HCT116 (cell line): ENCODE data around the gene EP400. TPM values are rescaled to one million over a fixed set of nuclear protein-coding genes. Genes with fewer than 3 reads are reported as not detected.

ENCODE experiments used
- ATAC-seq: fragments of 200-7000 bp; cut with Tn5 transposase; 2 replicates; pipeline ENCODE4 v1.9.1; 2020; ENCODE audit warnings: mild to moderate bottlenecking, moderate library complexity
- BruUV-seq: library from RNA; stranded (reverse); fragments of 400-500 nt; replicated peaks from 2 replicates; lab custom pipeline; 2021; lab: Mats Ljungman, UMichigan
- CTCF ChIA-PET: fragments of 300-600 bp; sonication (Branson Sonifier 250); formaldehyde crosslinking; loops from one replicate; lab custom pipeline; 2021; ENCODE audit warnings: antibody characterized with exemption; lab: Charles Lee
- POLR2A ChIA-PET: fragments of 300-600, 350-600 bp; sonication (Branson Sonifier 250); formaldehyde crosslinking; loops from one replicate; lab custom pipeline; 2021; ENCODE audit warnings: antibody characterized with exemption; lab: Charles Lee
- RAD21 ChIA-PET, 2 experiments: fragments of 300-600 bp; sonication (Branson Sonifier 250); formaldehyde crosslinking; loops; one replicate each; lab custom pipeline; 2023; ENCODE audit warnings: low total read pairs in 2 of 2; ENCODE audit not compliant: uncharacterized antibody in 2 of 2, unreplicated experiment in 2 of 2, low non-redundant PET in 1 of 2; lab: Charles Lee
- DNase-seq: peaks from one replicate; pipeline ENCODE4 v3.0.0-alpha.2; 2010; ENCODE audit warnings: low read depth, low spot score
- H2AFZ ChIP-seq: fragments of 200-600 bp; shearing (Covaris generic), sonication (generic); 2 replicates; pipeline ENCODE4 v1.6.1; 2017; ENCODE audit warnings: low read depth, mixed run types, mixed read lengths, antibody characterized with exemption, low read length; ENCODE audit not compliant: poor library complexity, severe bottlenecking
- H3K27ac ChIP-seq: 2 replicates; pipeline ENCODE4 v1.5.1; 2012; ENCODE audit warnings: low read depth, low read length
- H3K27me3 ChIP-seq: fragments of 200-600 bp; sonication (generic); 2 replicates; pipeline ENCODE4 v1.6.1; 2016; ENCODE audit warnings: mixed run types, low read length, mixed read lengths; ENCODE audit not compliant: insufficient read depth
- H3K36me3 ChIP-seq, 2 experiments: fragments of 200-500 bp in 1 of 2; fragments of 200-600 bp in 1 of 2; sonication (Bioruptor generic) in 1 of 2; sonication (generic) in 1 of 2; 2 replicates each; pipeline versions ENCODE4 v1.5.1 to v1.6.1; 2014 to 2016; ENCODE audit warnings: low read length in 2 of 2, inconsistent platforms in 1 of 2, mixed read lengths in 1 of 2, mixed run types in 1 of 2; ENCODE audit not compliant: insufficient read depth in 2 of 2, control insufficient read depth in 1 of 2
- H3K4me1 ChIP-seq, 2 experiments: fragments of 200-600 bp in 1 of 2; sonication (generic) in 1 of 2; 2 replicates each; pipeline versions ENCODE4 v1.5.1 to v1.6.1; 2012 to 2017; ENCODE audit warnings: low read length in 2 of 2, inconsistent platforms in 1 of 2, mild to moderate bottlenecking in 1 of 2, mixed read lengths in 1 of 2, mixed run types in 1 of 2, moderate library complexity in 1 of 2; ENCODE audit not compliant: insufficient read depth in 2 of 2, control insufficient read depth in 1 of 2
- H3K4me2 ChIP-seq: fragments of 200-600 bp; sonication (generic); 2 replicates; pipeline ENCODE4 v1.6.1; 2017; ENCODE audit warnings: mixed run types, low read length, mixed read lengths
- H3K4me3 ChIP-seq, 2 experiments: fragments of 200-600 bp in 1 of 2; sonication (generic) in 1 of 2; replicated peaks in 1 of 2; 2 replicates each; pipeline ENCODE4 v1.5.1; 2011 to 2016; ENCODE audit warnings: low read length in 2 of 2, control low read depth in 1 of 2, low read depth in 1 of 2, mild to moderate bottlenecking in 1 of 2, mixed read lengths in 1 of 2, mixed run types in 1 of 2
- H3K79me2 ChIP-seq: fragments of 200-600 bp; sonication (generic); 2 replicates; pipeline ENCODE4 v1.6.1; 2017; ENCODE audit warnings: mild to moderate bottlenecking, mixed run types, low read length, moderate library complexity, mixed read lengths; ENCODE audit not compliant: insufficient read depth
- H3K9ac ChIP-seq: fragments of 200-600 bp; sonication (generic); 2 replicates; pipeline ENCODE4 v1.6.1; 2016; ENCODE audit warnings: low read length, mixed read lengths
- H3K9me2 ChIP-seq: fragments of 200-600 bp; sonication (generic), shearing (Covaris generic); 2 replicates; pipeline ENCODE4 v1.6.1; 2017; ENCODE audit warnings: mixed run types, mild to moderate bottlenecking, moderate library complexity; ENCODE audit not compliant: insufficient read depth
- H3K9me3 ChIP-seq, 2 experiments: fragments of 200-500 bp in 1 of 2; fragments of 200-600 bp in 1 of 2; sonication (Bioruptor generic) in 1 of 2; sonication (generic) in 1 of 2; 2 replicates each; pipeline ENCODE4 v1.6.1; 2014 to 2017; ENCODE audit warnings: low read length in 2 of 2, mixed read lengths in 2 of 2, inconsistent platforms in 1 of 2, low read depth in 1 of 2, mild to moderate bottlenecking in 1 of 2, mixed run types in 1 of 2, moderate library complexity in 1 of 2; ENCODE audit not compliant: control insufficient read depth in 1 of 2, insufficient read depth in 1 of 2
- H4K20me1 ChIP-seq: fragments of 200-600 bp; sonication (generic), shearing (Covaris generic); 2 replicates; pipeline ENCODE4 v1.6.1; 2017; ENCODE audit warnings: mixed run types, mild to moderate bottlenecking, moderate library complexity; ENCODE audit not compliant: insufficient read depth
- CBX3 ChIP-seq: IDR thresholded peaks from 2 replicates; pipeline ENCODE4 v1.6.1; 2012; ENCODE audit warnings: low read depth
- CEBPB ChIP-seq: IDR thresholded peaks from 2 replicates; pipeline ENCODE4 v1.6.1; 2012; ENCODE audit warnings: low read depth
- EGR1 ChIP-seq: IDR thresholded peaks from 2 replicates; pipeline ENCODE4 v1.6.1; 2012; ENCODE audit warnings: low read depth
- EZH2 ChIP-seq: fragments of 200-600 bp; sonication (generic); IDR thresholded peaks from 2 replicates; pipeline ENCODE4 v1.6.1; 2017; ENCODE audit warnings: antibody characterized with exemption, mixed run types
- FOSL1 ChIP-seq: IDR thresholded peaks from 2 replicates; pipeline ENCODE4 v1.6.1; 2012; ENCODE audit warnings: low read depth
- JUND ChIP-seq: IDR thresholded peaks from 2 replicates; pipeline ENCODE4 v1.6.1; 2012
- SIN3A ChIP-seq: IDR thresholded peaks from 2 replicates; pipeline ENCODE4 v1.6.1; 2012; ENCODE audit warnings: low read depth
- SP1 ChIP-seq: IDR thresholded peaks from 2 replicates; pipeline ENCODE4 v1.6.1; 2012; ENCODE audit warnings: low read depth
- intact Hi-C: fragments of 100-400 bp; cut with micrococcal nuclease; formaldehyde crosslinking; loops from 2 replicates; pipeline ENCODE4 v1.10.0; 2022
- total RNA-seq: library from RNA; stranded (reverse); gene quantifications from one replicate; pipeline ENCODE4 v1.2.1, GENCODE V29; 2021; ENCODE audit not compliant: unreplicated experiment
- TF ChIP-seq, protein P1 (sequence below): IDR thresholded peaks from 2 replicates; pipeline ENCODE4 v1.6.1; 2011; ENCODE audit warnings: mild to moderate bottlenecking, low read length, moderate library complexity; ENCODE audit not compliant: insufficient replicate concordance; ENCODE audit errors: extremely low read depth
- TF ChIP-seq, protein P2 (sequence below): IDR thresholded peaks from 2 replicates; pipeline ENCODE4 v1.6.1; 2012

Gene EP400
- total RNA-seq, 1 experiment from 2014 or later = 54.5 TPM

DNA sequence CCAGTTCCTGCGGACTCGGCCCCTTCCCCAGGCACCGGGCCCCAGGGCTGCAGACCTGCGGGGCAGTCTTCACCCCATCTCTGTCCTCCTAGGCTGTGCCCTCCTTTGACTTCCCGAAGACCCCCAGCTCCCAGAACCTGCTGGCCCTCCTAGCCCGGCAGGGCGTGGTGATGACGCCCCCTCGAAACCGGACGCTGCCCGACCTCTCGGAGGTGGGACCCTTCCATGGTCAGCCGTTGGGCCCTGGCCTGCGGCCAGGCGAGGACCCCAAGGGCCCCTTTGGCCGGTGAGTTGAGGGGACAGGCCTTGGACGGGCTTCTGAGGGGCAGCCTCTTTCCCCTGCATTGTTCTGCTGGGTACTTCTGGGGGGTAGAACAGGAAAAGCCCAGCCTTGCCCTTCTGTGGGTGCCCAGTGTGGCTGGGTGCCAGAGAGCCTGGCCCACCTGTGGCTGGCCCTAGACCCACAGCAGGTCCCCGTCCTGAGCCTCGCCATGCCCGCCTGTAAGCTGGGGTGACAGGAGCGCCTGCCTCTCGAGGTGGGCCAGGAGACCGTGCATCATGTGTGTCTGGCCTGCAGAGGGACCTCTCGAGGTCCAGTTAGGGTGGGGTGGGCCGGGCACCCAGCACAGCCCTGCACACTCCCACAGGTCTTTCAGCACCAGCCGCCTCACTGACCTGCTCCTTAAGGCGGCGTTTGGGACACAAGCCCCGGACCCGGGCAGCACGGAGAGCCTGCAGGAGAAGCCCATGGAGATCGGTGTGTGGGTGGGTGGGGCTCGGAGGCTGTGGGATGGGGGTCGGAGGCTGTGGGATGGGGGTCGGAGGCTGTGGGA, 33.2 kb upstream of the EP400 start:
- ATAC-seq = no peak
- H2AFZ ChIP-seq = no peak overlapping the region
- no peaks in the 10 kb centered on the region for H3K9me3 ChIP-seq
- no peak overlapping the region for H3K4me2 ChIP-seq
- CTCF ChIA-PET = no interaction called here
- DNase-seq = no peak
- no peak overlapping the region for H3K27ac ChIP-seq
- no TSS peak for BruUV-seq
- H3K4me1 ChIP-seq = peaks cover 12 to 14% of the 10 kb centered on the region in 2 experiments
- no peaks in the 10 kb centered on the region for H3K27me3 ChIP-seq
- H3K36me3 ChIP-seq = peaks cover 0 to 10% of the 10 kb centered on the region in 2 experiments; a peak in 2 of 4 replicates
- POLR2A ChIA-PET = no interaction called here
- H3K9me2 ChIP-seq = no peaks in the 10 kb centered on the region
- no peaks in the 10 kb centered on the region for H3K79me2 ChIP-seq
- no peaks in the 10 kb centered on the region for H4K20me1 ChIP-seq
- RAD21 ChIA-PET = no interaction called here
- intact Hi-C loops = no loop called here
- no peak overlapping the region for H3K4me3 ChIP-seq
- TF ChIP-seq FOSL1 (no peak), CEBPB (no peak), SP1 (no peak)
- TF ChIP-seq, protein P1, sequence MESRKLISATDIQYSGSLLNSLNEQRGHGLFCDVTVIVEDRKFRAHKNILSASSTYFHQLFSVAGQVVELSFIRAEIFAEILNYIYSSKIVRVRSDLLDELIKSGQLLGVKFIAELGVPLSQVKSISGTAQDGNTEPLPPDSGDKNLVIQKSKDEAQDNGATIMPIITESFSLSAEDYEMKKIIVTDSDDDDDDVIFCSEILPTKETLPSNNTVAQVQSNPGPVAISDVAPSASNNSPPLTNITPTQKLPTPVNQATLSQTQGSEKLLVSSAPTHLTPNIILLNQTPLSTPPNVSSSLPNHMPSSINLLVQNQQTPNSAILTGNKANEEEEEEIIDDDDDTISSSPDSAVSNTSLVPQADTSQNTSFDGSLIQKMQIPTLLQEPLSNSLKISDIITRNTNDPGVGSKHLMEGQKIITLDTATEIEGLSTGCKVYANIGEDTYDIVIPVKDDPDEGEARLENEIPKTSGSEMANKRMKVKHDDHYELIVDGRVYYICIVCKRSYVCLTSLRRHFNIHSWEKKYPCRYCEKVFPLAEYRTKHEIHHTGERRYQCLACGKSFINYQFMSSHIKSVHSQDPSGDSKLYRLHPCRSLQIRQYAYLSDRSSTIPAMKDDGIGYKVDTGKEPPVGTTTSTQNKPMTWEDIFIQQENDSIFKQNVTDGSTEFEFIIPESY = no peak
- H3K9ac ChIP-seq = no peak overlapping the region

DNA sequence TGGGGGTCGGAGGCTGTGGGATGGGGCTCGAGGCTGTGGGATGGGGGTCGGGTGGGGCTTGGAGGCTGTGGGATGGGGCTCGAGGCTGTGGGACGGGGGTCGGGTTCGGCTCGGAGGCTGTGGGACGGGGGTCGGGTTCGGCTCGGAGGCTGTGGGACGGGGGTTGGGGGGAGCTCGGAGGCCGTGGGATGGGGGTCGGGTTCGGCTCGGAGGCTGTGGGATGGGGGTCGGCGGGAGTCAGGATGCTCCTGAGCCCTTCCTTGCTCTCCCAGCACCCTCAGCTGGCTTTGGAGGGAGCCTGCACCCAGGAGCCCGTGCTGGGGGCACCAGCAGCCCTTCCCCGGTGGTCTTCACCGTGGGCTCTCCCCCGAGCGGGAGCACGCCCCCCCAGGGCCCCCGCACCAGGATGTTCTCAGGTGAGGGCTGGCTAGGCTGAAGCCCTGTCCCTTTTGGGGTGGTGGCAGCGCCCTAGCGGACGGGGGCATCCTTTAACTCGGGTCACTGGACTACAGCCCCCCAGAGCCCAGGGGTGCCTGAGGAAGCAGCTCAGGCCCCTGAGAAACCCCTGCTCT, 32.5 kb upstream of the EP400 start:
- Histone ChIP-seq H2AFZ (no peak overlapping the region), H4K20me1 (no peaks in the 10 kb centered on the region), H3K4me1 (peaks cover 8 to 9% of the 10 kb centered on the region in 2 experiments), H3K27ac (no peak overlapping the region), H3K36me3 (peaks cover 0 to 10% of the 10 kb centered on the region in 2 experiments; a peak in 2 of 4 replicates), H3K4me2 (no peak overlapping the region), H3K9me2 (no peaks in the 10 kb centered on the region), H3K27me3 (no peaks in the 10 kb centered on the region), H3K4me3 (no peak overlapping the region), H3K9me3 (no peaks in the 10 kb centered on the region), H3K9ac (no peak overlapping the region), H3K79me2 (no peaks in the 10 kb centered on the region)
- ATAC-seq (no peak), DNase-seq (no peak)
- ChIA-PET CTCF (no interaction called here), POLR2A (no interaction called here), RAD21 (no interaction called here)
- TF ChIP-seq SIN3A = no peak
- no peak for TF ChIP-seq EGR1
- no peak for TF ChIP-seq CEBPB
- TF ChIP-seq JUND = no peak
- no peak for TF ChIP-seq EZH2
- TF ChIP-seq, protein P1 = no peak
- no peak for TF ChIP-seq CBX3
- TF ChIP-seq, protein P2, sequence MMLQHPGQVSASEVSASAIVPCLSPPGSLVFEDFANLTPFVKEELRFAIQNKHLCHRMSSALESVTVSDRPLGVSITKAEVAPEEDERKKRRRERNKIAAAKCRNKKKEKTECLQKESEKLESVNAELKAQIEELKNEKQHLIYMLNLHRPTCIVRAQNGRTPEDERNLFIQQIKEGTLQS = no peak
- no peak for TF ChIP-seq FOSL1
- intact Hi-C loops = no loop called here
- no TSS peak for BruUV-seq
